ENCODE results near the gene SLC12A1. TPM values are rescaled to one million over a fixed set of nuclear protein-coding genes. Genes with fewer than 3 reads are reported as not detected.

SLC12A1 gene
- total RNA-seq, 1 donor from 2014 or later, result not detected

- DNase-seq (ENCODE audit: extremely low read depth, low read depth, low spot score), result no peak
These were observed 139.4 kb downstream of the SLC12A1 start for GRCh38 chr15:48345516-48345915.

GRCh38 chr15:48352474-48353072, 146.5 kb downstream of the SLC12A1 start:
- DNase-seq (ENCODE audit: extremely low read depth, low read depth, low spot score), result peak; percentile 58

Other genes with a start within 250 kb of the SLC12A1 start
- gene SLC24A5, start 85.3 kb upstream of the SLC12A1 start, total RNA-seq, result not detected in 2 replicates
- gene MYEF2, start 28.0 kb upstream of the SLC12A1 start, total RNA-seq, result 21.9 and 29.1 TPM in 2 replicates
- not detected in 2 replicates for gene CTXN2, start 14.6 kb upstream of the SLC12A1 start, total RNA-seq
- gene DUT, start 125.1 kb downstream of the SLC12A1 start, total RNA-seq, result 62.8 and 140 TPM in 2 replicates